HT-29 (cell line): Measurements from ENCODE around the gene RNASE9. TPM values are rescaled to one million over a fixed set of nuclear protein-coding genes. Genes with fewer than 3 reads are reported as not detected.
"Not testable (repeated sequence)": the region's sequence is repeated elsewhere in the genome, so short reads cannot be mapped to it uniquely, and the experiment has no call there.

ENCODE experiments used
- DNase-seq: peaks from one replicate; pipeline ENCODE4 v3.0.0-alpha.2; 2015; ENCODE audit warnings: low spot score
- total RNA-seq: library from RNA; depleted of rRNA; stranded (reverse); fragments of >200 nt; shearing (Covaris generic); gene quantifications from 2 replicates; pipeline ENCODE4 v1.2.3, GENCODE V29; 2014; rRNA removed

Gene RNASE9
- not detected in 2 replicates for total RNA-seq

- no peak for DNase-seq
Observed at GRCh38 chr14:20560961-20561360, at the start of gene RNASE9. RNASE9 (minus strand) TSS chr14:20561047.

DNA sequence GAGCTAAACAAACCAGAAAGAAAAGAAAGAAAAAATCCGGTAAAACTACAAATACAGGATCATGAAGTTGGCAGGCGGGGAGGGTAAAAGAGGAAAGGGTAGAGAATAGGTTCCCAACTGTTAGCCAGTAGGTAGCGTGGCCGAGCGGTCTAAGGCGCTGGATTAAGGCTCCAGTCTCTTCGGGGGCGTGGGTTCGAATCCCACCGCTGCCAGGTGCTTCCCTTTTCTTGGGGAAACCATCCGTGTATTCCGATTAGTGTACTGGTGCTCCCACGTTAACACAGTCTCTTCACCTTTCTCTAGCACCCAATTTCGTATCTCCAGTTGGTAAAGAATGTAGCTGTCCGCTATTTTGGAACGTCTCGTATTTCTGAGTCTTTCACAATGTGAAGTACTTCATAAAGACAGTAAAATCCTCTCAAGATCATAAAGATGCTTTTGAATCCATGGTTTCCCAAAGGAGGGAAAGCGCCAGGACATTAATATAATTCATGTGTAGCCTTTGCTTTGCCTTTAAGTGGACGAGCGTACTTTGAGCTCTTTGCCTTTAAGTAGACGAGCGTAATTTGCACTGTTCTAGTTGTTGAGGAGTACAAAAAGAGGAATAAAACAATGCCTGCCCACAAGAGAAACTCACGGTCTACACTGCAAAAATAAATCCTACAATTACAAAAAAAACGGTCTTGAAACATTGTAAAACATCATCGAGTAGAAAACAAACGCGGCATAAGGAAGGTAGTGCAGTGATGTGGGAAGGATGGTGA, 49.3 kb upstream of the RNASE9 start:
- DNase-seq, result peak; percentile 80

DNA sequence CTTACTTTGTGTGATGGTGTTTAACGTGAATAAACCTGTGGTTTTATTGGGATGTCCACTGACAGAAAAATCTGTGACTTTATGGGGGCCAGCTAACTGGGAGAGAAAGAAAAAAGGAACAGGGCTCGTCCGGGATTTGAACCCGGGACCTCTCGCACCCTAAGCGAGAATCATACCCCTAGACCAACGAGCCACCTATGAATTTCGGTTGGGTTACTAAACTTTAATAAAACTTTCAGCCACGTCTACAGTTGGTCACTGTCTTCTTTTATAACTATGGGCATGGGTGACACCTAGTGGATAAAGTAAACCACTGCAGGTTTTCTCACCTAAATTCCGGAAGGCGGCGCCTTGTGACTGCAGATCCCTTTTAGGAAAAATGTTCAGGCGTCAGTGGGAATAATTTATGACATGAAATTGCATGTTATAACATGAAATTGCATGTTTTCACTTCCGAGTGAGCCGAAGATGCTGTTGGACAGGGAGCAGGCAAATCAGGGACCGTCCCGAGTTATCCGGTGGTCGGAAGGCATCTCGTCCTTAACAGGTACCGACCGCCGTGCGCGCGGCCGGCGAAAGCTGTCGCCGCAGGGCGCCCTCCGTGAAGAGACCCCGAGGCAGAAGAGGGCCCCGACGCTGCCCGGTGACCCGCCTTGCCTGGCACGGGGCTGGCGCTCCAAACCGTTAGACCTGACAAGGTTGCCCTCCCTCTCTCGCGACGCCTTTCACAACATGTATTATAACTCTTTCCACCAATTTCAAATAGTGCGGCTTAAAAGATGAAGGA, 48.6 kb upstream of the RNASE9 start:
- DNase-seq, result peak; percentile 91

DNA sequence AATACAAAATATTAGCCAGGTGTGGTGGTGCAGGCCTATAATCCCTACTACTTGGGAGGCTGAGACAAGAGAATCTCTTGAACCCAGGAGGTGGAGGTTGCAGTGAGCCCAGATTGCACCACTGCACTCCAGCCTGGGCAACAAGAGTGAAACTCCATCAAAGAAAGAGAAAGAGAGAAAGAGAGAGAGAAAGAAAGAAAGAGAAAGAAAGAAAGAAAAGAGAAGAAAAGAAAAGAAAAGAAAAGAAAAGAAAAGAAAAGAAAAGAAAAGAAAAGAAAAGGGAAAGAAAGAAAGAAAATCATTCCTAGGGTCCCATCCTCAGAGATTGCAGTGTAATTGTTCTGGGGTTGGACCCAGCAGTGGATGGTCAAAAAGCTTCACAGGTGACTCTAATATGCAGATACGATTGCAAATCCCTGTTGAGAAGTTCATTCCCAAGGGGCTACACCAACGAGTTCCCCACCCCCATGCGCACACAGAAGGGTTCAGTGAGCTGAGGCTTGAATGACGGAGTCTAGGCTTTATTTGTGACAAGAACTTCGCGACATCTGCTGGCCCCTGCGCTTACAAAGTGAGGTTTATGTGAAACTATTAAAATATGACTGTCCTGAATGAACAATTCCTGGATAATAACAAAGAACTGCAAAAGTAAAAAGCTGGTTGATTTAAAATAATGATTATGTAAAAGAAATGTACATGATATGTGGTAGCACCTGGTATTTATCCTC, 47.7 kb upstream of the RNASE9 start:
- DNase-seq, result no peak

DNA sequence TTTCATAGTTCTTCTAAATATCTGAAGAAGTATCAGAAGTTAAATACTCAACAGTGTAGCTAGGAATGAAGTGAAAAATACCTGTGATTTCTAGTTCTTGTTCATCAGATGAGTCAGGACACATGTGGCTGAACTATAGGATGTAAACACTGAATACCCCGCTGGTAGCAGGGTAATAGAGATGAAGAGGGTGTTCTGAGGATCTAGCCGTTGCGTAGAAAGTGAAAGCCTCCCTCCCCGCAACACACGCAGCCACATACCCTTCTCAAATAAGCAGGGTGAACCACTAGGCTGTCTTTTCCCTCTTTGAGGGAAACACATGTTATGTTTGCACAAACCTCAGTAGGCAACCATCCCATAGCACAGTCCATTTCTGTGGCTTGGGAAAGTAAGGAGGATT, 46.8 kb upstream of the RNASE9 start:
- no peak for DNase-seq

DNA sequence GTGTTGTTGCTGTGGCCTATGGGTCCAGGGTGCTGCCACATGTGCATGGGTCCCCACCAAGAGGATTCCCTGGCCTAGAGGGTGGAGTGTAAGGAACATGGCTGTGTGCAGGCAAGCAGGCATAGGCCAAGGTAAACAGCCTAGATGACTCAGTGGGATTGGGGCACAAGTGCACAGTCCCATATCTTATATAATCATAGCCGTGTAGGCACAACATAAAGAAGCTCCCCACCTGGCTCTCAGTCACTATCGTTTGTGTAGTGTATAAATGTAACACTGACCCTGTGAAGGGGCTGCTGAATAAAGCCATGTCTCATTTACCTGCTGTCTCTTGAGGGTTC, 46.0 kb upstream of the RNASE9 start:
- no peak for DNase-seq

DNA sequence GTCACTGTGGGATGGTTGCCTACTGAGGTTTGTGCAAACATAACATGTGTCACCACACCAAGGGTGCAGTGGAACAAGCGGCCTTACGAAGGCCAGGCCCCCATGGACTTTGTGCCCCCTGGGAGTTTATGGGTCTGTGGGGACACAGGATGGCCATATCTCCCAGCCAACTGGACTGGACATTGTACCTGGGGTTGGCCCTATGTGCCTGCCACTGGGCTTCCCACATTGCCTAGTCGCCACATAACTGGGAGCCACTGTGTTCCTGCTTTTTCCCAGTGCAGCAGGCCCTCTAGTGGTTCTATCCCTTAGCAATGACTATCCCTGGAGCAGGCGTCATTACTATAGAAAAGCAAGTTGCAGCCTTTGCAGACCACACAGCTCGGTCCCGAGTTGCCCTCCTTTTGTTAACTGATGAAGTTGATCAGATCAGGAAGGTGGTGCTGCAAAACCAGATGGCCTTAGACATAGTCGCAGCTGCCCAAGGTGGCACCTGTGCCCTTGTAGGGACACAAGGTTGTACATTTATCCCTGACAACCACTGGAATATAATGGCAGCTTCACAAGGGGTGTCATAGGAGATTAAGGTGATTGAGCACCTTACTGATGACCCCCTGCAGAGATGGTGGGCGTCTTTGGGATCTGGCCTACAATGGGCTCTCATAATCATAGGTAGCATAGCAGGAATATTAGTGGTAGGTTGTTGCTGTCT, 45.5 kb upstream of the RNASE9 start:
- peak; percentile 52 for DNase-seq

DNA sequence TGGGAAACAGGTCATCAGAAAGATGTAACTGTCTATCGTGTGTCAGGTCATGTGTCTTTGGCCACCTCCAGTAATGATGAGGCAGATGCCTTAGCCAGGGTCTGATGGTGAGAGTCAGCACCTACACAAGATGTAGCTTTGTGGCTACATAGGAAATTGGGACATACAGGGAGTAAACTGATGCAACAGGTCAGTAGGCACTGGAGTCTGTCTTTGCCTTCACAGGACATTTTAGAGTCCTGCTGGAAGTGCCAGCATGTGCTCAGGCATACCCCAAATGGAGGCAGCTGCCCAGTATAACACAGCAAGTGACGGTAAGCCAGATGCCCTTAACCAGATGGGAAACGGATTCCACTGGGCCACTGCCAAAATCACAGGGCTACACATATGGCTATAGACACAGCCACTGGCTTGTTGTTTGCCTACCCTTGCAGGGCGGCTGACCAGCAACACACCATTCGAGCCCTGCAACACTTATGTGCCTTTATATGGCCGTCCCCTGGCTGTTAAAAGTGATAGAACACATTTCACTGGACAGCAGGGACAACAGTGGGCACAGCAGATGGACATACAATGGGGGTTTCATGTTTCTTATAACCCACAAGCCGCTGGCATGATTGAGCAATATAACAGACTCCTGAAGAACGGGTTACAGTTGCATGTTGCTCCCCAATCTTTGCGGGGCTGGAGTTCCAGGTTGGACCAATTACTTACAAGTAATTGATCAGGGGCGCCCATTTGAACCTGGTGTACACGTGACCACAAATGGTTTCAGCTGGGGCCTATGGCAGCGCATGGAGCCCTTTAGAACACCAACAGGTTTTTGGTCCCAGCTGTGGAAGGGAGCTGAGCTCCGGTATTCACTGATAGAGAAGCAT, 43.2 kb upstream of the RNASE9 start:
- no peak for DNase-seq

- DNase-seq, result no peak
Observed at GRCh38 chr14:20602583-20602982, 41.7 kb upstream of the RNASE9 start.

DNA sequence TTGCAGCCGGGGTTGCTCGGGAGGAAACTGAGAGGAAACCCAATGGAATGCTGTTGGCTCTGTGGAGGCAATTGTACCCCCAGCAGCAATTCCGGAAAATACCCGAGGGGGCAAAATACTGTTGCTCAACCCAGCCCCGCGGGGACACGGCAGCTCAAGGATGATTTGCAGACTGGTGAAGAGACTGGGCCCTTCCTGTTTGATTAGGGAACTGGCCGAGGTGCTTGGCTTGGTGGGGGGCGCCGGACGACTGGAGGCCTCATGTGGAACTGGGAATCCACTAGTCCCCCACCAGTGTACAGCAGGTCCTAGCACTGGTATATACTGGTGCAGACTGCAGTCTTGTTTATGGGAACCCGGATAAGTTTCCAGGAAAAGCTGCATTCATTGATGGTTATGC, 40.7 kb upstream of the RNASE9 start:
- no peak for DNase-seq

DNA sequence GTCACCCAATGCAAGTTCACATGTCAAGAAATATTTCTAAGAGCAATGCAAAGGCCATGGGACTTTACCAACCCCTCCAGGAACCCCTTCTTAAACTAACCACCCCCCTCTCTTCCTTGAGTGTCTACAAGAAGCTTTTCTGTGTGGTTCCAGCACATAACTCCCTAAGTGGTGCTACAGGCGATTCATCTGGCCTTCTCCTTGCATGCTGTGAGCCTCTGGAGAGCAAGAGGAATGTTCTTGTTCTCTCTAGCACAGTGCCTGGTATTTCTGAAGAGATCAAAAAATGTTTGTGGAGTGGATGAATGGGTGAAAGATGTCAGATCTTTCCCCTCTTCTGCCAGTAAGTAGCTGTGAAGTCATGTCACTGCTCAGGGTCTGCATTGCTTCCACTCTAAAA, 36.3 kb upstream of the RNASE9 start:
- DNase-seq, result no peak

DNA sequence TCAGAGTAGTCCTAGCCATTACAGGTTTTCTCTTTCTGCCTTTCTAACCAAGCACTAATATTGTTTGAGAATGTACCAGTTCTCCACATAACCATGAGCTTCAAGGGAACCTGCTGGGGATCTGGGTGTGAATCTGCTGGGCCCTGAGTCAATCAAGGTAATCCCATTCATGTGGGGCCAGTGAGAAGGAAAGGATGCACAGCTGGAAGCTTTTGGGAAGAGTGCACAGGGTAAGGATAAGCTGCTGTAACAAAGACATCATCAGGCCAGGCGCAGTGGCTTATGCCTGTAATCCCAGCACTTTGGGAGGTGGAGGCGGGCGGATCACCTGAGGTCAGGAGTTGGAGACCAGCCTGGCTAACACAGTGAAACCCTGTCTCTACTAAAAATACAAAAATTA, 34.9 kb upstream of the RNASE9 start:
- not testable (repeated sequence) for DNase-seq

DNA sequence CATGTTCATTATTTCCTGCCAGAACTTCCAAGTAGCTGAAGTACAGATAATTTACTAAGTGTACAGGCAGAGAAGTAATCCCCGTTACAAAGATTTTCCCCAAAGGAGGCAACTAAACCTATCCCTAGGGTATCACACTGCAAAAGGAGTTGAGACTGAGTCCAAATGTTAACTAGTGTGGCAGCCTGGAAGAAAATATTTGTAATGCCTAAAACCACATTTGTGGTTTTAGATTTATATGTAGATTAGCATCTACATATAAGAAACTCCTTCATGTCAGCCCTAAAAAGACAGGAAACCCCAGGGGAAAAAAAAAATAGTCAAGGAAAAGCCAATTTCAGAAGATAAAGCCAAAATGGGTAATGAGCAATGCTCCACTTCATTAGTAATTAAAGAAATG, 31.7 kb upstream of the RNASE9 start:
- no peak for DNase-seq

DNA sequence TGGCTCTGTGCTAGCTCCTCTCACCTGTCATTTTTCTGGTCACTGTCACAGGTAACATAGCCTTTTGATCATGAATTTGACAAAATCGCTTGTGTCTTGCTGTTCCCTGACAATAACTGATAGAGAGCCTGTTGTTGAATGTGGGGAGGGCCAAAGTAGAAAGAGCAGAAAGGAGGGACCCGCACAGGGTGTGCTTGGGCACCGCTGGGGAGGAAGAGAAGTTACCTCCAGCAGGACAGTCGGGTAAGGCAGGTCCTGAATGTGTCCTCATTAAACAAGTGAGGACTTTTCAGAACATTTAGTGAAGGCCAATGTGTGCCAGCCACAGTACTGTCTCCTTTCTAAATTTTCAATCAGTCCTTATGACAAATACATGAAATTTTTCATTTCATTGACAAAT, 30.4 kb upstream of the RNASE9 start, which contains the start of gene RNASE12:
TSS of gene RNASE12 (minus strand) at position 142 of the 400 bp plus-strand sequence. CDS start 653 bp downstream, outside the sequence.
- DNase-seq, result no peak

- no peak for DNase-seq
Observed at GRCh38 chr14:20587489-20588154, 26.8 kb upstream of the RNASE9 start, which contains the start of gene RNASE11. RNASE11 (minus strand) TSS chr14:20588001.

- no peak for DNase-seq
Observed at GRCh38 chr14:20583908-20584307, 23.1 kb upstream of the RNASE9 start.

DNA sequence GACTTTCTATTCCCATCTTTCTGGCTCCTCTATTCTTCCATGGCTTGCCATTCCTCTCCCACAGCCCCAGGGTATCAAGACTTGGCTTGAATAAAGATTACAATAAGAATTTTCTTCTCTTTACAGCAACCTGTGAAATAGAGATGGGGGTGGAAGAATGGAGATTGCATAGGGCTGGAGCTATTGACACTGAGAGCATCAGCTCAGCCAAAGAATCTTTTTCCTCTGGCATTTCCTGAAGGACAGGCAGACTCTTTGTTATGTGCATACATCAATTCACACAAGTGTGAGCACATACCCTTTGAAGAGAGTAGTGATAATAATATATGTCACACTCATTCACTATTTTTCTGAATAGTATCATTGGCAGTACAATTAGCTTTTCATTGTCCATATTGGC, 22.3 kb upstream of the RNASE9 start:
- DNase-seq, result no peak

DNA sequence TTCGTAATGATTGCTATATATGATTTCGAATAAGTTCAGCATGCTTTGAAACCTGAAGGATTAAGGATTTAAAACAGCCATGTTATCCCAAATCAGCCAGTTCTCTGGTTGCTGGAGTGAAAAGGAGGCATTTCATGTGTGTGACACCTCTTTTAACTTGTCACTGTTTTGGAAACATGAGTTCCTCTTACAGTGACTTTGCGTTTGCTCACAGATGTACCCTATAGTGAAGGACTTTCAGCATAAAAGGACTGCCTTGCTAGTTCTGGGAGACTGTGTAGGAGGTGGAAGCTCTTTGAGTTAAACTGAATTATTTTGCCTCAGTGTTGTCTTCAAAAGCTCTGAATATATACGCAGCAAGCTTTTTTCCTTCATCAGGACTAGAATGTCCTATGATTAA, 19.4 kb upstream of the RNASE9 start:
- no peak for DNase-seq

GRCh38 chr14:20578784-20579502, 18.1 kb upstream of the RNASE9 start:
- DNase-seq, result no peak
